HG03060 (cell line): ENCODE data around the gene FYB2.
"Not testable (repeated sequence)": the region's sequence is repeated elsewhere in the genome, so short reads cannot be mapped to it uniquely, and the experiment has no call there.

Experiments
- ATAC-seq: cut with Tn5 transposase; IDR thresholded peaks from one replicate; pipeline ENCODE4 v1.9.1; 2021; ENCODE audit warnings: low read depth, moderate number of reproducible peaks; ENCODE audit not compliant: unreplicated experiment

FYB2 gene

GRCh38 chr1:56798053-56798471 is 21.1 kb downstream of the FYB2 start:
- ATAC-seq = no peak

DNA sequence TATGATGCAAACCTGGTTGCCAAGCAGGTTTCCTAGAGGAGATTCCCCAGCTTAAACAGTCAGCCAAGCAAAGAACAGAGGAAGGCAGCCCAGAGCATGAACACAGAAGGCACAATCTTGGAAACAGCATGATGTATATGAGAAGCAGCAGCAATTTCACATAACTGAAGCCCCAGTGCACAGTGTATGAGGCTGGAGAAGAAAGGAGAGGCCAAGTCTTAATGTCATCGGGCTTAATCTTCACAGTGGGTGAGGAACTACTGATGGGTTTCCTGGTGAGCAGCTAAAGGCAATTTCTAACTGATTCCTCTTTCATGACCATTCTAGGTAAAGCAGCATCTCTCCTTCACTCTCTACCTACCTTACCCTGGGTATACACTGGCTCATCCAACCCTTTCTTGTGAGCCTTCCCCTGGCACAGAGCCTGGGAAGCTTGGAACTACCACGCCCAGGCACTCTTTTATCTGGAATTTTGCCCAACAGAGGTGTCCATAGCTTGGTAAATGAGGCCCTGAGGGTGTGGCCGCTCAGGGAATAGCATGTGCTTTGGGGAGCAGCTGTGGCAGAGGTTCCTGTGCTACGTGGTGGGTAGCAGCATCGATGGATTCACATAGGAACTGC is 22.0 kb downstream of the FYB2 start:
- ATAC-seq = no peak

GRCh38 chr1:56795870-56796269 is 23.3 kb downstream of the FYB2 start:
- ATAC-seq = no peak

- no peak for ATAC-seq
Measured at GRCh38 chr1:56790036-56790435, 29.2 kb downstream of the FYB2 start.

GRCh38 chr1:56788588-56788987 is 30.6 kb downstream of the FYB2 start:
- ATAC-seq = no peak

- ATAC-seq = no peak
Measured at GRCh38 chr1:56788102-56788501, 31.1 kb downstream of the FYB2 start.

GRCh38 chr1:56787330-56787729 is 31.9 kb downstream of the FYB2 start:
- no peak for ATAC-seq

- ATAC-seq = no peak
Measured at GRCh38 chr1:56782773-56783172, 36.4 kb downstream of the FYB2 start.

DNA sequence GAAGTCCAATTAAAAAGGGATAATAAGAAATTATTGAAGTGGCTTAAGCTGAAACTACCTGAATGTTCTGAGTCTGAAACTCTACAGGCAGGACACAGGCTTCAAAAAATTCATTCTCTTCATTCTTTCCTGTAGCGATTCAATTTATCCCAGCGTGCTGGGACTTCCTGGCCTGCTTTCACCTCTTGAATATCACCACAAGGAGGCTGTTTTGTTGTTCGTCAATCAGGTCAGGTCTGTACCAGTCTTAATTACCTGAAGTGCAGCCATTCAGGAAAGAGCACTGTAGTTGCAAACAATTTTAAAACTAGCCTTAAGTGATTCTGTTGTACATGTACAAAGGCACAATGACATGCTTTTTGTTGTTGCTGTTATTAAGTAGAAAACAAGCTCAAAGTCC is 38.4 kb downstream of the FYB2 start:
- ATAC-seq = no peak

DNA sequence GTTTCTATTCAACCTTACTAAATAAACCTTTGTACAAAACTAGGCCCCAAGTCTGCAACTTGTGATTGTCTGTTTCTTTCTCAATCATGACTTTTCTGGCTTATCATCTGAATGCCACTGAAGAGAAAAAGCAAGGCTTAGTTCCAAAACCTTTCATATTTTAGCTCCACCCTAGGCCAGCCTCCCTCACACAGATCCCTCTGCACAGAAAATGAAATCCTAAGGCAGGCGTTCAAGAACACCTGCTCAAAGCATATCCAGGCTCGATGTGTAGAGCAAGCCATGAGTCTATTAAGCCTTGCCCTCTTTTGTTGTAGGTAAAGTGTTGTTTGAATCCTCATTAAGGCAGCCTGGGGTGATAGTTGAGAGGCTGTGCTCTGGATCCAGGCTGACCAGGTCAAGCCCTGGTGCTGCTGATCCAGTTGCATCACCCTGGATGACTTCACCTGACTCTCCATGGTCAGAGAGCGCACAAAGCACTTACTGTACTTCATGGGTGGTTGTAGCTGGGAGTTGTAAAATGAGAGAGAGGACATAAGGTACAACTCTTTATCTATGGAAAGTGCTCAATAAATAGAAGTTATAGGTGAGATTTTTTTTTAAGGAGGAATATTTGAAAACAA is 39.0 kb downstream of the FYB2 start:
- no peak for ATAC-seq

- no peak for ATAC-seq
Measured at GRCh38 chr1:56777972-56778371, 41.2 kb downstream of the FYB2 start.

DNA sequence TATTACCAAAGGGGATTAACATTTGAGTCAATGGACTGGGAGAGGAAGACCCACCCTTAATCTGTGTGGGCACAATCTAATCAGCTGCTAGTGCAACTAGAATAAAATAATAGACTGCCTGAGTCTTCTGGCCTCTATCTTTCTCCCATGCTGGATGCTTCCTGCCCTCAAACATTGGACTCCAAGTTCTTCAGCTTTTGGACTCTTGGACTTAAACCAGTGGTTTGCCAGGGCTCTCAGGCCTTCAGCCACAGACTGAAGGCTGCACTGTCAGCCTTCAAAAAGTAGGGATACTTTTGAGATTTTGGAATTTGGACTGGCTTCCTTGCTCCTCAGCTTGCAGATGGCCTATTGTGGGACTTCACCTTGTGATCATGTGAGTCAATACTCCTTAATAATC is 44.5 kb downstream of the FYB2 start:
- not testable (repeated sequence) for ATAC-seq

GRCh38 chr1:56774067-56774609 is 45.1 kb downstream of the FYB2 start:
- peak; percentile 55 for ATAC-seq

DNA sequence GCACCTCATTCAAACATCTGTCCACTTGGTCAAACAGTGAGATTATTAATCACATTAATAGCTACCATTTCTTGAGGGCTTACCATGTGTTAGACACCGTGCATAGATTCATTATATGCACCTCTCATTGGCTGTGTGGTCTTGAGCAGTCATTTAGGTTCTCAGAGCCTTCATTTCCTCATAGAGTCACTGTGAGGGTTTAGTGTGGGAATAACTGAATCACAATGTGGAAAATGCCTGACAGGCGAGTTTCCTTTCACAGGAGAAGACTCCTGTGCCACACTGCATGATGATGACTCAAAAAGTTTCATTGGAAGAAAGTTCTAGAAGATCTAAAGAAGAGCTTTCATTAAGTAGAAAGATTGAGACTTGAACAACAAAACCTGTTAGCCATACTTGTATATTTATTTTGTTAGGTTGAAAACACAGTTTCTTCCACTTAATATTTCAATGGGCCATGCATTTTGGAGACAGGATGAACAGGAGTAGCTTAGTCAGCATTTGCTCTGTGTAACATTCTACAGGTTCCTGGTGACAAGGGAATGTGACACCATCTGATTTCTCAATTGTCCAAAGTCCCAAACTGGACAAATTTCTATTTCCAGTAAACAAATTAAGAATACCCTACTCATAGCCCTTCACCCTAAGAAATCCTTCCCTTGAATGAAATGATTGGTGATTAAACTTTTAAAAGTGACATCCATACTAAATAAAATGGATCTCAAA is 45.7 kb downstream of the FYB2 start:
- ATAC-seq = no peak

- no peak for ATAC-seq
Measured at GRCh38 chr1:56771717-56772116, 47.5 kb downstream of the FYB2 start.

- ATAC-seq = no peak
Measured at GRCh38 chr1:56758794-56759193, 60.4 kb downstream of the FYB2 start.

DNA sequence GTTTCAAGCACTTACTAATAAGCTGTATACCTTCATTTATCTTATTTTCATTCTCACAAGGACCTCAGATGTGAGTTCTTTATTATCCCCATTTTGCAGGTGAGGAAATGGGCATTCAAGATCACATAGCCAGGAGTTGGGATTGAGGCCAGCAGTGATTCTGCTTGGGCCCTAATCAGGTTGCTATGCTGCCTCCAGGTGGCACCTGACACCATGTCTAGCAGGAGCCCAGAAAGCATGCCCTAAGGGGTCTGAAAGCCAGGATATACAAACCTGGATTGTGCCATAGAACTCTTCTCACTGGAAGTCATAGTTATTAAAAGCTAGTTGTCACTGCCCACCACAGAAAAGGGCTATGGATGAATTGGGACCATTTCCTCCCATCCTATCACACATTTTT is 61.1 kb downstream of the FYB2 start:
- no peak for ATAC-seq

DNA sequence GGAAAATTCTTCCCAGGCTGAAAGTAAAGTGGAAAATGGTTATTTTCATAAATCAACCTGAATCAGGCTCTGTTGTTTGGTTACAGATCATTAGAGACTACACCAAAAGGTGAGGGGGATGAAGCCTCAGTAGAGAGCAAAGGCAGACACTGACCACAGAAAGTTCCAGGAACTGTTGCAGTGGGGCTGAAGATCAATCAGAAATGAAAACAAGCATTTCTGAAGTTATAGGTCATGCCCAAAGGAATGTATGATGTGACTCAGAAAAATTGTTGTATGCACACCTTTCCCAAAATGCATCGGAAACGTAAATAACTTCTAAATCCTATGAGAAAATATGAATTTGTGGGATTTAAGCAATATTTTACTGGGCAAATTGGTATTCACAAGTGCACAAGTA is 63.3 kb downstream of the FYB2 start:
- ATAC-seq = no peak

- no peak for ATAC-seq
Measured at GRCh38 chr1:56754708-56755479, 64.3 kb downstream of the FYB2 start.

DNA sequence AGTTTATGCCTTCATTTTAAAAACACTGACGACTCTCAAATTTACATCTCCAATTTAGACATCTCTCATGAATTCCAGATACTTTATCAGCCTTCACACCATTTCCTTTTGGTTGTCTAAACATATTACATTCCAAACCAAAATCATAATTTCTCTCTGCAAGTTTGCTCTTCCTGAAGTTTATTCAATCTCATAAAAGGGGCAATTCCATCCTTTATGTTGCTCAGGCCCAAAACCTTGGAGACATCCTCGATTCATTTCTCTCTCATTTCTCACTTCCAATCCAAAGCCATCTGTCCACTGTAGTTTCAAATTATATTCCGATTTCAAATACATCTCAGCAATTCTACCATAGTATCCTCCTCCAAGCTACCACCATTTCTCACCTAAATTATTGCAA is 74.0 kb downstream of the FYB2 start:
- no peak for ATAC-seq

DNA sequence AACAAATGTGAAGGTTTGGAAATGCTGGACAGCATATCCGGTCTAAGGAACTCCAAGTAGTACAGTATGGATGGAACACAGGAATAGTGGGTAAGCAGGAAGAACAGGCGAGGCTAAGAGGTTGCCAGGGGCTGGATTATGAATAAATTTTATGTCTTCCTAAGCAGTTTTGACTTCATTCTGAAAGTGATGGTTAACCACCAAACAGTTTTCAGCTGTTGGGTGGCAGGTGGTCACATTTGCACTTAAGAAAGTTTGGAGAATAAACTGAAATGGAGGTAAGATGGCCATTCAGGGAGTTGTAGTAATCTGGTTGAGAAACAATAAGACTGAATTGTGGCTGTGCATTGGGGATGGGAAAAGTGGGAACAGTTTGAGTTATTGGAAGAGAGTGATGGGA is 90.2 kb downstream of the FYB2 start:
- ATAC-seq = no peak
